PC-9 (cell line): ENCODE measurements around the gene KLK15.

ENCODE experiments used
- CTCF ChIP-seq: fragments of 200-600 bp; sonication (generic); conservative IDR thresholded peaks from 2 replicates; pipeline ENCODE4 v1.6.1; 2017; ENCODE audit warnings: mixed run types, antibody characterized with exemption, mild to moderate bottlenecking, moderate library complexity
- EZH2 ChIP-seq: fragments of 200-600 bp; sonication (generic); IDR thresholded peaks from 2 replicates; pipeline ENCODE4 v1.8.0; 2017; ENCODE audit warnings: antibody characterized with exemption, low read depth

GRCh38 chr19:50870417-50871089 is 37.2 kb upstream of the KLK15 start:
- TF ChIP-seq CTCF = peak; percentile 73
- no peak for TF ChIP-seq EZH2
